ENCODE measurements around the gene SSX2IP.
"Not testable (repeated sequence)": the region's sequence is repeated elsewhere in the genome, so short reads cannot be mapped to it uniquely, and the experiment has no call there.

DNA sequence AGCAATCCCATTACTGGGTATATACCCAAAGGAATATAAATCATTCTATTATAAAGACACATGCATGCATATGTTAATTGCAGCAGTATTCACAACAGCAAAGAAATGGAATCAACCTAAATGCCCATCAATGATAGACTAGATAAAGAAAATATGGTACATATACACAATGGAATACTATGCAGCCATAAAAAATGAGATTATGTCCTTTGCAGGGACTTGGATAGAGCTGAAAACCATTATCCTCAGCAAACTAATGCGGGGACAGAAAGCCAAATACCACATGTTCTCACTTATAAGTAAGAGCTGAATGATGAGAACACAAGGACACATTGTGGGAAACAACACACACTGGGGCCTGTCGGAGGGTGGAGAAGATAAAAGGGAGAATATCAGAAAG, 95.3 kb downstream of the SSX2IP start:
- TF ChIP-seq, protein P1, sequence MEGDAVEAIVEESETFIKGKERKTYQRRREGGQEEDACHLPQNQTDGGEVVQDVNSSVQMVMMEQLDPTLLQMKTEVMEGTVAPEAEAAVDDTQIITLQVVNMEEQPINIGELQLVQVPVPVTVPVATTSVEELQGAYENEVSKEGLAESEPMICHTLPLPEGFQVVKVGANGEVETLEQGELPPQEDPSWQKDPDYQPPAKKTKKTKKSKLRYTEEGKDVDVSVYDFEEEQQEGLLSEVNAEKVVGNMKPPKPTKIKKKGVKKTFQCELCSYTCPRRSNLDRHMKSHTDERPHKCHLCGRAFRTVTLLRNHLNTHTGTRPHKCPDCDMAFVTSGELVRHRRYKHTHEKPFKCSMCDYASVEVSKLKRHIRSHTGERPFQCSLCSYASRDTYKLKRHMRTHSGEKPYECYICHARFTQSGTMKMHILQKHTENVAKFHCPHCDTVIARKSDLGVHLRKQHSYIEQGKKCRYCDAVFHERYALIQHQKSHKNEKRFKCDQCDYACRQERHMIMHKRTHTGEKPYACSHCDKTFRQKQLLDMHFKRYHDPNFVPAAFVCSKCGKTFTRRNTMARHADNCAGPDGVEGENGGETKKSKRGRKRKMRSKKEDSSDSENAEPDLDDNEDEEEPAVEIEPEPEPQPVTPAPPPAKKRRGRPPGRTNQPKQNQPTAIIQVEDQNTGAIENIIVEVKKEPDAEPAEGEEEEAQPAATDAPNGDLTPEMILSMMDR (IDR thresholded peaks at IDR 0.05), result not testable (repeated sequence)
- not testable (repeated sequence) for TF ChIP-seq ZFX (IDR thresholded peaks at IDR 0.05; ENCODE audit: borderline replicate concordance)

All from 22Rv1 (cell line).